ENCODE data around the gene JPT2.

Gene JPT2

DNA sequence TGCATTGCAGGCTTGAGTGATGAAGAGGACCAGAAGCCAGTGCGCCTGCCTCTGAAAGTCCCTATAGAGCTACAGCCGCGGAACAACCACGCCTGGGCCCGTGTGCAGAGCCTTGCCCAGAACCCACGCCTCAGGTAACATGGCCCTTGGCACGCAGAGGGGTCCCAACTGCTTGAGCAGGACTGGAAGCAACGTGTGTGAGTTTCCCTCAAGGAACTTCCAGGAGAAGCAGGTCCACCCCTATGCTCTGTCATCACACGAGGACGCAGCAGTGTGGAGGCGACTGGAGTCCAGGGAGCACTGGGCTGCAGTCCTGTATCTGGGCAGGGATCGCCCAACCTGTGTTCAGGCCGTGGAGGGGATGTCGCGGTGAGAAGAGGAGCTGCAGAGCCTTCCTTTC is 25.1 kb upstream of the JPT2 start:
- H3K56ac ChIP-seq (ENCODE audit: low read length) = no peak overlapping the region
- WGBS (ENCODE audit: extremely low coverage, insufficient coverage, low lambda C conversion rate) = no CpG with 5 or more reads among the region's 15 CpGs
- H3K23ac ChIP-seq (ENCODE audit: low read length) = no peak overlapping the region
- H4K8ac ChIP-seq (ENCODE audit: low read depth, low read length) = no peak overlapping the region
- no peaks in the 10 kb centered on the region for H3K4me1 ChIP-seq (ENCODE audit: control insufficient read depth, low read depth, low read length)
- DNase-seq = no peak
- no peak overlapping the region for H2BK120ac ChIP-seq (ENCODE audit: low read depth, low read length)
- no peak overlapping the region for H3K4me3 ChIP-seq (ENCODE audit: low read length)
- H4K5ac ChIP-seq (ENCODE audit: low read length) = no peak overlapping the region
- no peaks in the 10 kb centered on the region for H3K27me3 ChIP-seq (ENCODE audit: insufficient read depth, low read length, poor library complexity)
- H2AK5ac ChIP-seq (ENCODE audit: low read length) = no peak overlapping the region
- H2BK5ac ChIP-seq (ENCODE audit: low read length) = no peak overlapping the region
- H3K4ac ChIP-seq (ENCODE audit: low read depth, low read length) = no peak overlapping the region
- H3K79me1 ChIP-seq (ENCODE audit: low read length) = peaks cover 10% of the 10 kb centered on the region
- H3K79me2 ChIP-seq (ENCODE audit: control insufficient read depth, insufficient read depth, low read length) = no peaks in the 10 kb centered on the region
- H3K18ac ChIP-seq (ENCODE audit: low read length) = no peak overlapping the region
- no peak overlapping the region for H3K27ac ChIP-seq (ENCODE audit: low read depth, low read length)
- H3K4me2 ChIP-seq (ENCODE audit: low read length) = no peak overlapping the region
- H3K36me3 ChIP-seq (ENCODE audit: control insufficient read depth, insufficient read depth, low read length) = peaks cover 8% of the 10 kb centered on the region
- H3K9ac ChIP-seq (ENCODE audit: low read length) = no peak overlapping the region
- H2BK15ac ChIP-seq (replicated peaks; ENCODE audit: low read depth) = no peak overlapping the region

DNA sequence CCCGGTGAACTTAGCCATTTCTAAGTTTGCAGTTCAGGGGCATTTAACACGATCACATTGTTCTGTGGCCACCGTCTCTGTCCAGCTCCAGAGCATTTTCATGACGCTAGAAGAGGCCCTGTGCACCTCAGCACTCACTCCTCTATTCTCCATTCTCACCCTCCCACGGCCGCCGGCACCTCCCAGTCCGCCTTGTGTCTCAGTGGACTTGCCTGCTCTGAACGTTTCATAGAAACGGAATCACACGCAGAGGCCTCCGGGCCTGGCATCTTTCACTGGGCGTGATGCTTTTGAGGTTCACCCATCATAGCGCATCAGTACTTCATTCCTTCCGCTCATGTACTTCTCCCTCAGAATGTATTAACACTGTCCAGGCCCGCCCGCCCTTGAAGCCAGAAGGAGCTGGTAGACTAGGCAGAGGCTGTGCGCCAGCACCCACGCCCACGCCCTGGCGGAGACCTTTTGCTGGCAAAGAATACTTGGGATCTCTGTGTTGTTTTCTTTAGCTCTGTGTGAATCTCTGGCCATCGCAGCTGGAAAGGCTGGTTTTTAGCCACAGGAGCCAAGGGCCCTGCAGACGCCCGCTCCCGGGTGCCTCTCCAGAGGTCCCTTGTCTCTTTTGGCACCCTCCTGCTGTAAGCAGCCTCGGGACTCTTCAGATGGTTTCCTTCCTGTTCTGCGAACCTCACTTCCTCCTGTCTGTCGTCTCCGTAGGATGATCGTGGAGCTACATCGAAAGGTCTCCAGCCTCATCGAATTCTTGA is 23.4 kb upstream of the JPT2 start:
- no peak overlapping the region for H2AK5ac ChIP-seq (ENCODE audit: low read length)
- H3K79me1 ChIP-seq (ENCODE audit: low read length) = peaks cover 7% of the 10 kb centered on the region
- no peak overlapping the region for H2BK15ac ChIP-seq (replicated peaks; ENCODE audit: low read depth)
- no peak overlapping the region for H3K56ac ChIP-seq (ENCODE audit: low read length)
- H2BK5ac ChIP-seq (ENCODE audit: low read length) = no peak overlapping the region
- no peak overlapping the region for H4K8ac ChIP-seq (ENCODE audit: low read depth, low read length)
- H3K4me2 ChIP-seq (ENCODE audit: low read length) = no peak overlapping the region
- H3K27me3 ChIP-seq (ENCODE audit: insufficient read depth, low read length, poor library complexity) = no peaks in the 10 kb centered on the region
- no peak overlapping the region for H3K18ac ChIP-seq (ENCODE audit: low read length)
- H2BK120ac ChIP-seq (ENCODE audit: low read depth, low read length) = no peak overlapping the region
- H3K4ac ChIP-seq (ENCODE audit: low read depth, low read length) = no peak overlapping the region
- H3K79me2 ChIP-seq (ENCODE audit: control insufficient read depth, insufficient read depth, low read length) = no peaks in the 10 kb centered on the region
- no peak overlapping the region for H3K27ac ChIP-seq (ENCODE audit: low read depth, low read length)
- no peaks in the 10 kb centered on the region for H3K4me1 ChIP-seq (ENCODE audit: control insufficient read depth, low read depth, low read length)
- H4K5ac ChIP-seq (ENCODE audit: low read length) = no peak overlapping the region
- H3K9ac ChIP-seq (ENCODE audit: low read length) = no peak overlapping the region
- no peak overlapping the region for H3K23ac ChIP-seq (ENCODE audit: low read length)
- DNase-seq = no peak
- H3K4me3 ChIP-seq (ENCODE audit: low read length) = no peak overlapping the region
- peaks cover 9% of the 10 kb centered on the region for H3K36me3 ChIP-seq (ENCODE audit: control insufficient read depth, insufficient read depth, low read length)
- no CpG with 5 or more reads among the region's 32 CpGs for WGBS (ENCODE audit: extremely low coverage, insufficient coverage, low lambda C conversion rate)

DNA sequence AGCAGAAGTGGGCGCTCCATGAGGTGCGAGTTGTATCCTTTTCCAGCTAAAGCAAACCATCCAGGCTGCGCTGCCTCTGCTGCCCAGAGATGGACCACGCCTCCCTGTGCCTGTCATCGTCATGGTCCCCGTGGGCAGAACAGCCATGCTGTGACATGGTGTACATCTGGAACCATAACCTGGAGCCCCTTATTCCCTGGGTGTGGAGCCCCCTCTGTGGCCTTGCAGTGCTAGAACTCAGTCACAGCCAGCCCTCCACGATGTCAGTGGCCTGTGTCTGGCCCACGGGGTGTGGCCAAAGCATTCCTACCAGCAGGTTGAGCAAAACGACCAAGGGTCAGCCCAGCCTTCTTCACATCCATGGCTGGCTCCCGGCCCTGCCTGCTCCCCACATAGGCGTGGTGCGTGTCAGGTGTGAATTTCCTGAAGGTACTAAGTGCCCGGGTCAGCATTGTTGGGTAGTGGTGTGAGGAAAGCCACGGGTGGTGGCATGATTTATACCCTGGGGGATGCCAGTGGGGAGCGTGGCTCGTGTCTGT is 22.7 kb upstream of the JPT2 start:
- H3K36me3 ChIP-seq (ENCODE audit: control insufficient read depth, insufficient read depth, low read length) = peaks cover 10% of the 10 kb centered on the region
- H2BK15ac ChIP-seq (replicated peaks; ENCODE audit: low read depth) = no peak overlapping the region

DNA sequence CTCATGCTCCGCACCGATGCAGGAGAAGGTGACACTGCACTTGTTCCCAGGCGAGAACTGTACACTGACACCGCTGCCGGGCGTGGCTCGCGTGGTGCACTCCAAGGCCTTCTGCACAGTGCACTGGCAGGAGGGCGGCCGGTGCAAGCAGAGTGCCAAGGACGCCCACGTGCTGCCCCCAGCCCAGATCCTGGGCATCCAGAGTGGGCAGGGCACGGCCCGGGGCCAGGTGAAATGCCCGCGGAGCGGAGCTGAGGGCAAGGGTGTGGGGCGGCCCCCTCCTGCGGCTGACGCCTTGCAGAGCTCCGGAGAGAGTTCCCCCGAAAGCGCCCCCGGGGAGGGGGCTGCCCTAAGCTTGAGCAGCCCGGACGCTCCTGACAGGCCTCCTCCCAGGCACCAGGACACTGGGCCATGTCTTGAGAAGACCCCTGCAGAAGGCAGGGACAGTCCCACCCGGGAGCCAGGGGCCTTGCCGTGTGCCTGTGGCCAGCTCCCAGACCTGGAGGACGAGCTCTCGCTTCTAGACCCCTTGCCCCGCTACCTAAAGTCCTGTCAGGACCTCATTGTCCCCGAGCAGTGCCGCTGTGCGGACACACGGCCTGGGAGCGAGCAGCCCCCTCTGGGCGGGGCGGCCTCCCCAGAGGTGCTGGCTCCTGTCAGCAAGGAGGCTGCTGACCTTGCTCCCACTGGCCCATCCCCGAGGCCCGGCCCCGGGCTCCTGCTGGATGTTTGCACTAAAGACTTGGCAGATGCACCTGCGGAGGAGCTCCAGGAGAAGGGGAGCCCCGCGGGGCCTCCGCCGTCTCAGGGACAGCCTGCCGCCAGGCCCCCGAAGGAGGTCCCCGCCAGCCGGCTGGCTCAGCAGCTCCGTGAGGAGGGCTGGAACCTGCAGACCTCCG is 21.9 kb upstream of the JPT2 start:
- Histone ChIP-seq H3K56ac (ENCODE audit: low read length) (no peak overlapping the region), H3K4me3 (ENCODE audit: low read length) (no peak overlapping the region), H3K36me3 (ENCODE audit: control insufficient read depth, insufficient read depth, low read length) (peaks cover 7% of the 10 kb centered on the region), H3K27ac (ENCODE audit: low read depth, low read length) (no peak overlapping the region), H2BK5ac (ENCODE audit: low read length) (no peak overlapping the region), H2BK15ac (replicated peaks; ENCODE audit: low read depth) (no peak overlapping the region), H3K23ac (ENCODE audit: low read length) (no peak overlapping the region), H3K79me2 (ENCODE audit: control insufficient read depth, insufficient read depth, low read length) (no peaks in the 10 kb centered on the region), H4K5ac (ENCODE audit: low read length) (no peak overlapping the region), H4K8ac (ENCODE audit: low read depth, low read length) (no peak overlapping the region), H3K4me1 (ENCODE audit: control insufficient read depth, low read depth, low read length) (no peaks in the 10 kb centered on the region), H3K27me3 (ENCODE audit: insufficient read depth, low read length, poor library complexity) (no peaks in the 10 kb centered on the region), H3K79me1 (ENCODE audit: low read length) (peaks cover 4% of the 10 kb centered on the region), H2BK120ac (ENCODE audit: low read depth, low read length) (no peak overlapping the region), H2AK5ac (ENCODE audit: low read length) (no peak overlapping the region), H3K4me2 (ENCODE audit: low read length) (no peak overlapping the region), H3K4ac (ENCODE audit: low read depth, low read length) (no peak overlapping the region), H3K18ac (ENCODE audit: low read length) (no peak overlapping the region), H3K9ac (ENCODE audit: low read length) (no peak overlapping the region)
- DNase-seq = no peak
- no CpG with 5 or more reads among the region's 52 CpGs for WGBS (ENCODE audit: extremely low coverage, insufficient coverage, low lambda C conversion rate)

More for the DNA sequence above, 22.7 kb upstream of the JPT2 start:
- Histone ChIP-seq H3K4ac (ENCODE audit: low read depth, low read length) (no peak overlapping the region), H3K27me3 (ENCODE audit: insufficient read depth, low read length, poor library complexity) (no peaks in the 10 kb centered on the region), H3K9ac (ENCODE audit: low read length) (no peak overlapping the region), H4K8ac (ENCODE audit: low read depth, low read length) (no peak overlapping the region), H3K56ac (ENCODE audit: low read length) (no peak overlapping the region), H3K79me1 (ENCODE audit: low read length) (peaks cover 7% of the 10 kb centered on the region), H3K4me1 (ENCODE audit: control insufficient read depth, low read depth, low read length) (no peaks in the 10 kb centered on the region), H3K18ac (ENCODE audit: low read length) (no peak overlapping the region), H2BK5ac (ENCODE audit: low read length) (no peak overlapping the region), H3K23ac (ENCODE audit: low read length) (no peak overlapping the region), H3K4me2 (ENCODE audit: low read length) (no peak overlapping the region), H2AK5ac (ENCODE audit: low read length) (no peak overlapping the region), H3K27ac (ENCODE audit: low read depth, low read length) (no peak overlapping the region), H3K79me2 (ENCODE audit: control insufficient read depth, insufficient read depth, low read length) (no peaks in the 10 kb centered on the region), H2BK120ac (ENCODE audit: low read depth, low read length) (no peak overlapping the region), H3K4me3 (ENCODE audit: low read length) (no peak overlapping the region), H4K5ac (ENCODE audit: low read length) (no peak overlapping the region)
- no CpG with 5 or more reads among the region's 16 CpGs for WGBS (ENCODE audit: extremely low coverage, insufficient coverage, low lambda C conversion rate)
- no peak for DNase-seq

DNA sequence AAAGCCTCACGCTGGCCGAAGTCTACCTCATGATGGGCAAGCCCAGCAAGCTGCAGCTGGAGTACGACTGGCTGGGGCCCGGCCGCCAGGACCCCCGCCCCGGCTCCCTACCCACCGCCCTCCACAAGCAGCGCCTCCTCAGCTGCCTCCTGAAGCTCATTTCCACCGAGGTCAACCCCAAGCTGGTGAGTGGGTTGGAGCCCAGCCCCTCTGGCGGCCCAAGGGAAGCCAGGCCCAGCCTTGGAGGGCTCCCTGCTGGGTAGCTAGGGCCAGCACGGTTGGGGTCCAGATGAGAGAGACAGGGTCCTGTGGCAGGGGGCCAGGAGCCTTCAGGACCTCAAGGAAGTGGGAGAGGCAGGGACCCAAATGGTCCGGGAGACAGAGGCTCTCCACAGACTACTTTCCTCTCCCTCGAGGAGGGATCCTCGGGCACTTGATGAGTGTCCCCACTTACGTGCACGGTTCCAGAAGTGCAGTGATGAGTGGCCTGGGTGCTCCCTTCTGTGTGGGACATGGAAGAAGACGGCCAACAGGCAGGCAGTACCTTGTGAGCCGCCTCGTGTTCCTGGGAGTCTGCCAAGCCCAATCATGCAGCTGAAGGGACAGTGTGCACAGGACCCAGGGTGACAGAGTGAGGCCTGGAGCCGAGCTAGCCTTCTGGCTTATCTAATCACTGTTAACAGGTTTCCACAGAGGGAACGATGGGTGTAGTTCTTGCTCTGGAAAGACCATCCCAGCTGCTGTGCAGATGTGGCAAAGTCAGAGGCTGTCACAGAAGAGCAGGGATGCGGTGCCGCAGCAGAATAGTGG is 21.1 kb upstream of the JPT2 start:
- DNase-seq = no peak
- no peak overlapping the region for H3K9ac ChIP-seq (ENCODE audit: low read length)
- no peaks in the 10 kb centered on the region for H3K4me1 ChIP-seq (ENCODE audit: control insufficient read depth, low read depth, low read length)
- no peak overlapping the region for H3K4ac ChIP-seq (ENCODE audit: low read depth, low read length)
- no peak overlapping the region for H2BK5ac ChIP-seq (ENCODE audit: low read length)
- no peak overlapping the region for H3K23ac ChIP-seq (ENCODE audit: low read length)
- H3K79me2 ChIP-seq (ENCODE audit: control insufficient read depth, insufficient read depth, low read length) = no peaks in the 10 kb centered on the region
- no peak overlapping the region for H3K27ac ChIP-seq (ENCODE audit: low read depth, low read length)
- WGBS (ENCODE audit: extremely low coverage, insufficient coverage, low lambda C conversion rate) = no CpG with 5 or more reads among the region's 24 CpGs
- H3K56ac ChIP-seq (ENCODE audit: low read length) = no peak overlapping the region
- H3K36me3 ChIP-seq (ENCODE audit: control insufficient read depth, insufficient read depth, low read length) = peaks cover 9% of the 10 kb centered on the region
- no peaks in the 10 kb centered on the region for H3K27me3 ChIP-seq (ENCODE audit: insufficient read depth, low read length, poor library complexity)
- no peak overlapping the region for H4K5ac ChIP-seq (ENCODE audit: low read length)
- no peaks in the 10 kb centered on the region for H3K79me1 ChIP-seq (ENCODE audit: low read length)
- no peak overlapping the region for H2BK120ac ChIP-seq (ENCODE audit: low read depth, low read length)
- no peak overlapping the region for H4K8ac ChIP-seq (ENCODE audit: low read depth, low read length)
- no peak overlapping the region for H3K18ac ChIP-seq (ENCODE audit: low read length)
- H3K4me3 ChIP-seq (ENCODE audit: low read length) = no peak overlapping the region
- H3K4me2 ChIP-seq (ENCODE audit: low read length) = no peak overlapping the region
- H2AK5ac ChIP-seq (ENCODE audit: low read length) = no peak overlapping the region
- H2BK15ac ChIP-seq (replicated peaks; ENCODE audit: low read depth) = no peak overlapping the region

Measured in mesendoderm (in vitro differentiated cells).